OCI-LY3 (cell line): ENCODE results near the gene CCND3.

Source experiments
- H2AFZ ChIP-seq: fragments of 200-600, 300-600 bp; shearing (Covaris generic); 2 replicates; pipeline ENCODE4 v1.6.0; 2014; ENCODE audit warnings: antibody characterized with exemption, low read depth, low read length
- H3K27ac ChIP-seq: fragments of 200-600, 300-600 bp; sonication (generic); 2 replicates; pipeline ENCODE4 v1.5.1; 2014; ENCODE audit warnings: mild to moderate bottlenecking, low read length, moderate library complexity, mixed read lengths
- H3K27me3 ChIP-seq: fragments of 200-600, 300-600 bp; sonication (generic); 2 replicates; pipeline ENCODE4 v1.6.1; 2014; ENCODE audit warnings: low read depth, low read length, mixed read lengths
- H3K36me3 ChIP-seq: fragments of 200-600, 300-600 bp; sonication (generic); replicated peaks from 2 replicates; pipeline ENCODE3; 2014; ENCODE audit warnings: low read depth, low read length, mixed read lengths
- H3K4me1 ChIP-seq: fragments of 300-600, 200-600 bp; sonication (generic); 2 replicates; pipeline ENCODE4 v1.6.1; 2014; ENCODE audit warnings: low read length, mixed read lengths
- H3K4me2 ChIP-seq: fragments of 200-600, 300-600 bp; sonication (generic); 2 replicates; pipeline ENCODE4 v1.6.1; 2014; ENCODE audit warnings: low read length, mixed read lengths
- H3K4me3 ChIP-seq: fragments of 300-600, 200-600 bp; sonication (generic); 2 replicates; pipeline ENCODE4 v1.5.1; 2014; ENCODE audit warnings: antibody characterized with exemption, mild to moderate bottlenecking, low read length, moderate library complexity
- H3K79me2 ChIP-seq: fragments of 300-600, 200-600 bp; shearing (Covaris generic); 2 replicates; pipeline ENCODE4 v1.6.1; 2014; ENCODE audit warnings: mild to moderate bottlenecking, low read length, mixed read lengths
- H3K9ac ChIP-seq: fragments of 300-600, 200-600 bp; shearing (Covaris generic); 2 replicates; pipeline ENCODE4 v1.6.0; 2014; ENCODE audit warnings: mild to moderate bottlenecking, low read length, moderate library complexity
- H3K9me3 ChIP-seq: fragments of 200-600, 300-600 bp; shearing (Covaris generic); 2 replicates; pipeline ENCODE4 v1.6.1; 2014; ENCODE audit warnings: low read length, mixed read lengths; ENCODE audit not compliant: insufficient read depth
- H4K20me1 ChIP-seq: fragments of 200-600, 300-600 bp; sonication (generic); 2 replicates; pipeline ENCODE4 v1.6.1; 2016; ENCODE audit warnings: low read length, mixed read lengths; ENCODE audit not compliant: insufficient read depth
- CTCF ChIP-seq: fragments of 200-600, 300-600 bp; sonication (generic); IDR thresholded peaks from 2 replicates; pipeline ENCODE4 v1.5.1; 2014; ENCODE audit warnings: antibody characterized with exemption, low read length, low read depth
- EZH2phosphoT487 ChIP-seq: fragments of 200-600 bp; shearing (Covaris generic); IDR thresholded peaks from 2 replicates; pipeline ENCODE4 v1.6.1; 2018; ENCODE audit warnings: antibody characterized with exemption, mixed run types, low read depth

Gene CCND3

GRCh38 chr6:41887331-41887751, 54.3 kb downstream of the CCND3 start:
- Histone ChIP-seq H3K4me2 (no peak overlapping the region), H3K79me2 (no peaks in the 10 kb centered on the region; the same call in 1 of the 2 replicates)

GRCh38 chr6:41885930-41886329, 55.7 kb downstream of the CCND3 start:
- Histone ChIP-seq H4K20me1 (no peaks in the 10 kb centered on the region), H3K79me2 (no peaks in the 10 kb centered on the region)

More at GRCh38 chr6:41887331-41887751, 54.3 kb downstream of the CCND3 start:
- H3K4me1 ChIP-seq = no peaks in the 10 kb centered on the region
- no peak overlapping the region for H2AFZ ChIP-seq
- no peak for TF ChIP-seq CTCF
- no peak for TF ChIP-seq EZH2phosphoT487
- H4K20me1 ChIP-seq = no peaks in the 10 kb centered on the region
- no peak overlapping the region for H3K27ac ChIP-seq
- no peak overlapping the region for H3K9ac ChIP-seq
- H3K9me3 ChIP-seq = no peaks in the 10 kb centered on the region
- peaks cover 3% of the 10 kb centered on the region for H3K36me3 ChIP-seq
- H3K4me3 ChIP-seq = no peak overlapping the region
- no peaks in the 10 kb centered on the region for H3K27me3 ChIP-seq

GRCh38 chr6:41884957-41885356, 56.7 kb downstream of the CCND3 start:
- no peak overlapping the region for H3K9ac ChIP-seq
- no peaks in the 10 kb centered on the region for H3K79me2 ChIP-seq
- H3K4me2 ChIP-seq = no peak overlapping the region
- TF ChIP-seq CTCF = no peak
- TF ChIP-seq EZH2phosphoT487 = no peak
- H3K4me1 ChIP-seq = no peaks in the 10 kb centered on the region
- no peaks in the 10 kb centered on the region for H3K27me3 ChIP-seq
- H3K27ac ChIP-seq = no peak overlapping the region
- H3K4me3 ChIP-seq = no peak overlapping the region
- H2AFZ ChIP-seq = no peak overlapping the region
- H3K36me3 ChIP-seq = peaks cover 3% of the 10 kb centered on the region
- H3K9me3 ChIP-seq = no peaks in the 10 kb centered on the region
- no peaks in the 10 kb centered on the region for H4K20me1 ChIP-seq

More at GRCh38 chr6:41885930-41886329, 55.7 kb downstream of the CCND3 start:
- Histone ChIP-seq H3K4me3 (no peak overlapping the region), H3K9me3 (no peaks in the 10 kb centered on the region), H3K36me3 (peaks cover 3% of the 10 kb centered on the region), H3K9ac (no peak overlapping the region), H3K4me1 (no peaks in the 10 kb centered on the region), H3K27me3 (no peaks in the 10 kb centered on the region), H3K4me2 (no peak overlapping the region), H2AFZ (no peak overlapping the region), H3K27ac (no peak overlapping the region)
- no peak for TF ChIP-seq CTCF
- no peak for TF ChIP-seq EZH2phosphoT487
